CD4-positive, alpha-beta T cell (primary cell): ENCODE measurements around the gene HMGN2. TPM values are rescaled to one million over a fixed set of nuclear protein-coding genes. Genes with fewer than 3 reads are reported as not detected.

Experiments
- ATAC-seq: fragments of 200-7000 bp; cut with Tn5 transposase; one replicate; pipeline ENCODE4 v1.10.0; 2022; ENCODE audit warnings: mild to moderate bottlenecking; ENCODE audit not compliant: poor library complexity
- CTCF ChIA-PET: fragments of 350-600 bp; sonication (Branson Sonifier 250); formaldehyde crosslinking; loops from one replicate; lab custom pipeline; 2021; ENCODE audit warnings: antibody characterized with exemption, inconsistent platforms; lab: Charles Lee
- POLR2A ChIA-PET: fragments of 350-600 bp; sonication (Branson Sonifier 250); formaldehyde crosslinking; loops from one replicate; lab custom pipeline; 2021; ENCODE audit warnings: antibody characterized with exemption, inconsistent platforms; lab: Charles Lee
- DNase-seq, 14 experiments: peaks; one replicate each; pipeline ENCODE4 v3.0.0-alpha.2; 2013 to 2020; ENCODE audit warnings: mixed read lengths in 2 of 14
- H3K27ac ChIP-seq, 2 donors: one replicate each; pipeline versions ENCODE4 v1.5.1 to v1.7.0; 2013; ENCODE audit warnings: low read length in 2 of 2, low read depth in 1 of 2, mild to moderate bottlenecking in 1 of 2
- H3K27me3 ChIP-seq, 2 experiments: 1 replicate in 1 of 2; 2 replicates in 1 of 2; pipeline versions ENCODE4 v1.6.1 to v1.7.0; 2013; ENCODE audit warnings: low read length in 2 of 2, control low read depth in 1 of 2, mild to moderate bottlenecking in 1 of 2, moderate library complexity in 1 of 2; ENCODE audit not compliant: insufficient read depth in 2 of 2, control insufficient read depth in 1 of 2
- H3K36me3 ChIP-seq: one replicate; pipeline ENCODE4 v1.6.1; 2013; ENCODE audit warnings: low read length, control low read depth; ENCODE audit not compliant: insufficient read depth
- H3K4me1 ChIP-seq: one replicate; pipeline ENCODE4 v1.6.1; 2013; ENCODE audit warnings: low read length, control low read depth; ENCODE audit not compliant: insufficient read depth
- H3K4me3 ChIP-seq: one replicate; pipeline ENCODE4 v1.5.1; 2013; ENCODE audit warnings: mild to moderate bottlenecking, low read length, moderate library complexity
- H3K9me3 ChIP-seq, 2 experiments: 1 replicate in 1 of 2; 2 replicates in 1 of 2; pipeline versions ENCODE4 v1.6.1 to v1.7.0; 2013; ENCODE audit warnings: low read length in 2 of 2, mild to moderate bottlenecking in 2 of 2, control low read depth in 1 of 2, moderate library complexity in 1 of 2; ENCODE audit not compliant: control insufficient read depth in 1 of 2, insufficient read depth in 1 of 2
- H3K27ac Mint-ChIP-seq: one replicate; pipeline ENCODE4 v1.8.0; 2020; ENCODE audit warnings: mixed read lengths
- H3K27me3 Mint-ChIP-seq: one replicate; pipeline ENCODE4 v1.8.0; 2021; ENCODE audit warnings: mixed read lengths
- H3K36me3 Mint-ChIP-seq: one replicate; pipeline ENCODE4 v1.8.0; 2021; ENCODE audit warnings: low read depth, mixed read lengths
- H3K4me1 Mint-ChIP-seq: one replicate; pipeline ENCODE4 v1.8.0; 2021; ENCODE audit warnings: low read depth, mixed read lengths
- H3K4me3 Mint-ChIP-seq: one replicate; pipeline ENCODE4 v1.8.0; 2020; ENCODE audit warnings: mild to moderate bottlenecking, mixed read lengths
- H3K9me3 Mint-ChIP-seq: one replicate; pipeline ENCODE4 v1.8.0; 2020; ENCODE audit warnings: mixed read lengths
- CTCF ChIP-seq: fragments of 200-600 bp; IDR thresholded peaks from one replicate; pipeline ENCODE4 v1.8.0; 2022; ENCODE audit warnings: antibody characterized with exemption, mild to moderate bottlenecking
- intact Hi-C, 2 experiments: fragments of 100-400 bp; cut with DNase I in 1 of 2; cut with micrococcal nuclease in 1 of 2; formaldehyde crosslinking; loops; one replicate each; pipeline versions ENCODE4 v1.15.1 to v1.9.0; 2023 to 2025; cut with DNase I, micrococcal nuclease
- total RNA-seq, 174 experiments: library from RNA in 2 of 174; stranded (reverse) in 2 of 174; gene quantifications; one replicate each; pipeline ENCODE4 v1.2.3 and lab custom pipeline; 2021 to 2026

Gene HMGN2
- total RNA-seq, 2 experiments from 2014 or later: 323 to 330 TPM

- H3K4me1 Mint-ChIP-seq: peaks cover 23% of the 10 kb centered on the region
- POLR2A ChIA-PET: interaction anchor here (0.5 to 3.3 kb wide), 22 partner anchors 12 to 612 kb away, joined by 3 to 66 read pairs (median 6); partner anchors contain the start of genes CD52, CEP85, GPATCH3 and HMGN2
Observed at GRCh38 chr1:26432793-26433192, 39.4 kb upstream of the HMGN2 start.

DNA sequence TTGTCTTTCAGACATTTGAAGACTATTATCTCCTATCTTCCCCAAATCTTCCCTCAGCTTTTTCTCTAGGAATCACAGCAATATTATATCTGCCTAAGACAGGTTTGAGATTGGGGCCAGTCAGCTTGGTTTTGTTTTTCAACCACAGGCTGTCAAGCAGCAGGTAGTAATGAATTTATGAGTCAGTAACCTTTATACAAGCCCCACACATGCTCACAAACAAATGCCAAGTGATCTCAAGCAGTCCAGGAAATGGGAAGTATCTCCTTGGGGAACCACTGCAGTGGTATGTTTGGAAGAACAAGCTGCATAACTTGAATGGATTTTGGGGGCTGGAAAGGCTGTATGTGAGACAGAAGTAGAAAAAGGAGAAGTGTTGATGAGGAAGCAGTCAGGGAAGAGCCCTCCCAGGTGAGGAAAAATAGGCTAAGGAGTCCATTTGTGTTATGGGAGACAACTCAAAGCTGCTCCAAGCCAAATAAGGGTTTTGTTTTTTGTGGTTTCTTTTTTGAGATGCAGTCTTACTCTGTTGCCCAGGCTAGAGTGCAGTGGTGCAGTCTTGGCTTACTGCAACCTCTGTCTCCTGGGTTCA lies 38.0 kb upstream of the HMGN2 start:
- TF ChIP-seq CTCF: no peak
- intact Hi-C loops: loop anchor here in 1 of 2 experiments (5.0 kb wide), 1 partner anchor 458 kb away; the partner anchor contains the start of gene GPN2
- ATAC-seq (no peak), DNase-seq (no peak)
- CTCF ChIA-PET: interaction anchor here (1.1 kb wide), 1 partner anchor 17 kb away, joined by 5 read pairs; no protein-coding TSS in a partner anchor
- H3K27me3 ChIP-seq: no peaks in the 10 kb centered on the region
- peaks cover 26% of the 10 kb centered on the region for H3K4me1 ChIP-seq
- H3K4me3 Mint-ChIP-seq: no peak overlapping the region
- H3K9me3 Mint-ChIP-seq: no peaks in the 10 kb centered on the region
- peaks cover 27% of the 10 kb centered on the region for H3K36me3 Mint-ChIP-seq
- no peaks in the 10 kb centered on the region for H3K27me3 Mint-ChIP-seq
- no peak overlapping the region for H3K27ac Mint-ChIP-seq
- POLR2A ChIA-PET: interaction anchor here (3.3 kb wide), 1 partner anchor 37 kb away, joined by 66 read pairs; the partner anchor contains the start of gene HMGN2
- H3K4me3 ChIP-seq: no peak overlapping the region
- H3K4me1 Mint-ChIP-seq: peaks cover 23% of the 10 kb centered on the region
- H3K36me3 ChIP-seq: peaks cover 43% of the 10 kb centered on the region
- H3K27ac ChIP-seq: no peak overlapping the region
- no peaks in the 10 kb centered on the region for H3K9me3 ChIP-seq

More at GRCh38 chr1:26432793-26433192, 39.4 kb upstream of the HMGN2 start:
- TF ChIP-seq CTCF: no peak
- Histone ChIP-seq H3K27ac (peak overlapping the region in 1 of 2 donors; percentile 77), H3K36me3 (peaks cover 28% of the 10 kb centered on the region), H3K27me3 (no peaks in the 10 kb centered on the region), H3K4me1 (peaks cover 26% of the 10 kb centered on the region), H3K9me3 (no peaks in the 10 kb centered on the region), H3K4me3 (peak overlapping the region; percentile 81)
- peak overlapping the region; percentile 92 for H3K4me3 Mint-ChIP-seq
- peaks cover 12% of the 10 kb centered on the region for H3K36me3 Mint-ChIP-seq
- DNase-seq (no peak), ATAC-seq (no peak)
- CTCF ChIA-PET: interaction anchor here (0.6 to 2.6 kb wide), 5 partner anchors 16 to 331 kb away, joined by 3 to 14 read pairs (median 4); partner anchors contain the start of gene CEP85
- H3K9me3 Mint-ChIP-seq: no peaks in the 10 kb centered on the region
- no peaks in the 10 kb centered on the region for H3K27me3 Mint-ChIP-seq
- intact Hi-C loops: loop anchor here (2.0 to 5.0 kb wide), 4 partner anchors 38 to 460 kb away; partner anchors contain the start of genes GPN2 (in 1 of the 2) and HMGN2 (in 1 of the 2)
- H3K27ac Mint-ChIP-seq: peak overlapping the region; percentile 88

- Mint-ChIP-seq H3K4me1 (peaks cover 11% of the 10 kb centered on the region), H3K27me3 (no peaks in the 10 kb centered on the region), H3K36me3 (peaks cover 57% of the 10 kb centered on the region), H3K9me3 (no peaks in the 10 kb centered on the region), H3K27ac (no peak overlapping the region), H3K4me3 (no peak overlapping the region)
- ATAC-seq: no peak
- intact Hi-C loops: no loop called here
- Histone ChIP-seq H3K27ac (no peak overlapping the region), H3K4me1 (peaks cover 8% of the 10 kb centered on the region), H3K9me3 (no peaks in the 10 kb centered on the region), H3K36me3 (peaks cover 77% of the 10 kb centered on the region), H3K27me3 (no peaks in the 10 kb centered on the region), H3K4me3 (no peak overlapping the region)
- POLR2A ChIA-PET: no interaction called here
- no peak for DNase-seq
- CTCF ChIA-PET: interaction anchor here (1.7 kb wide), 1 partner anchor 21 kb away, joined by 6 read pairs; no protein-coding TSS in a partner anchor
- TF ChIP-seq CTCF: no peak
Observed at GRCh38 chr1:26438041-26438440, 34.2 kb upstream of the HMGN2 start.
